NCI-H774 (cell line): Measurements from ENCODE around the gene FHAD1.

Source experiments
- DNase-seq: peaks from one replicate; lab custom pipeline; 2025; lab: John Stamatoyannopoulos, UW

The FHAD1 gene

GRCh38 chr1:15218287-15219279 lies 28.4 kb upstream of the FHAD1 start:
- no peak for DNase-seq

- DNase-seq = no peak
These were observed 27.6 kb upstream of the FHAD1 start for GRCh38 chr1:15219280-15220023.

- DNase-seq = no peak
These were observed 27.0 kb upstream of the FHAD1 start for GRCh38 chr1:15220024-15220392.

DNA sequence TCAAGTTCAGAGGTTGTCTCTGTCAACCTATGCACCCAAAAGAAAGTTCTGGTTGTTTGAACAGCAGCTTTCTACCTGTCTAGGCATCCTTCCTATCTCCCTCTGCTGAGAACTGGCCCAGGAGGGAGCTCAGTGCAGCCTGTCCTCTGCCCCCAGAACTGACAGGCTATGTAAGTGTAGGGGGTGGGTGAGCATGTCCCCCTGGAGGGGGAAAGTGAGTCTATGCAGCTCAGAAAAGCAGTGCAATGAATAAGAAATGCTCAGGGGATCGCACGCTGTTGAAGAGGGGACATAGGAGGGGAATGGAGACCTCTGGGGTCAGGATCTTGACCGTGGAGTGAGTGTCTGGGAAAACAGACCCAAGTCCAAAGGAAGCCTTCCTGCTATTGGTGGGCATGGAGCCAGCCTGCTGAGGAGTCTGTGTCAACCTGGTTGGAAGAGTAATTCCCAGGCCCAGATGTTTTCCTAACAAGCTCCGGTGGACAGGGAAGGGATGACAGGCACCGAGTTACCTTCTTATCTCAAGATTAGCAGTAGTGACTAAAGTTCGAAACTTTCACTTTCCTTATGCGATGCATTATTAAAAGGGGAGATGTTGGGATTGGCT lies 26.1 kb upstream of the FHAD1 start:
- DNase-seq = no peak

DNA sequence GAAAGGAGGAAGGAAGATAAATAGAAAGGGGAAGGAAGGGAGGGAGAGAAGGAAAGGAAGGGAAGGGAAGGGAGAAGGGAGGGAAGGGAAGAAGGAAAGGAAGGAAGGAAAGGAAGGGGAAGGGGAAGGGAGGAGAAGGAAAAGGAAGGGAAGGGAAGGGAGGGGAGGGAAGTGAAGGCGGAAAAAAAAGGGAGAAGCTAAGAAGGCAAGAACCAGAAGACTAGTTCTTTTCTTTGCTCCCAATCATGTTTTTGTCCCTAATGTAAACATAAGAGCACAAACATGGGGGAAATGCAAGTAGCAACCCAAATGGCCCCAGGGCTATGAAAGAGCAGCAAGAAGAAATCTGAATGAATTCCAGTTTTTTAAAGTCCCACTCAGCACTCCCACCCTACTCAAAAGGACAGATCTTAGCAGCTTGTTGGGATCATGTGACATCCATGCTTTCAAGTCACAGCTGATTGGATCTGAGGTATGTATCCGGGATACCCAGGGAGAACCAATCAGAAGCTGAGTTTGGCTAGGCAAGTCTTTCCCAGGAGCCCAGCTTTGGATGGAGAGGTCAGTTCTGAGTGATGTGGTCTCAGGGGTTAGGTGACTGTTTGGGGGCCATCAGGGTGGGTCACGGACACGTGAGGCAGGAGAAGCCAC lies 24.2 kb upstream of the FHAD1 start:
- DNase-seq = no peak

- DNase-seq = no peak
These were observed 22.7 kb upstream of the FHAD1 start for GRCh38 chr1:15224259-15224869.

- no peak for DNase-seq
These were observed 22.0 kb upstream of the FHAD1 start for GRCh38 chr1:15224974-15225373.

DNA sequence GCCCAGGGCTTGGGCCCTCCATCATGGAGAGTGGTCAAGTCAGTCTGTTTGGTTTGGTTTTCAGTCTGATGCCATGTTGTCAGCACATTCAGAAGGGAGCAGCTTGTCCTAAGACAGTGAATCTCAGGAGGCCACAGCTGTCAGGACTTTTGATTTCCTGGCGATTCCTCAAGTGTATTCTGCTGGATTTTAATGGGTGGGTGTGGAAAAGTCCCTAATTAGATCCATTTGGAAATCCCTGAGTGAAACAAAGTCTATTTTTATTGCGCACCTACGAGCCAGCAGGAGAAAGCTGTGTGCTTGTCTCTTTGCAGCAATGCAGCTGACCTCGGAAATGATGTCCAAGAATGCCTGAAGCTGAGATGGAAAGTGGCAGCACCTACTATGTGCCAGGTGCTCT lies 21.6 kb upstream of the FHAD1 start:
- no peak for DNase-seq

GRCh38 chr1:15226388-15227255 lies 20.4 kb upstream of the FHAD1 start:
- DNase-seq = no peak

DNA sequence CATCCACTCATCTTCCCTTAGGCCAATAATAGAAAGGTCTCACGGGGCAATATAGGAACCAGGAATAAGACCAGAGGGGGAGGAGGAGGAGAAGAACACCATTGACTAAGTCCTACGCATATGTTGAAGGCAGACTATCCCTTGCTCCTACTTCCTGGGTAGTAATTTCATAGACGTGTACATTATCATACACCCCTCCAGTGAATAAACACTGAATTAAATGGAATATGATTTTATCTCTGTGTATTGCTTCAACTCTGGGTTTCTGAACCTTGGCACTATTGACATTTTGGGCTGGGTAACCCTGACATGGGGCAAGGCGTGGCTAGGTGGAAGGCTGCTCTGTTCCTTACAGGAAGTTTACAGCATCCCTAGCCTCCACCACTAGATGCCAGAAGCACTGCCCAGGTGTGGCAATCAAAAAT lies 17.3 kb upstream of the FHAD1 start:
- DNase-seq = no peak

- DNase-seq = no peak
These were observed 15.3 kb upstream of the FHAD1 start for GRCh38 chr1:15231714-15232201.

GRCh38 chr1:15233689-15234088 lies 13.3 kb upstream of the FHAD1 start:
- no peak for DNase-seq

DNA sequence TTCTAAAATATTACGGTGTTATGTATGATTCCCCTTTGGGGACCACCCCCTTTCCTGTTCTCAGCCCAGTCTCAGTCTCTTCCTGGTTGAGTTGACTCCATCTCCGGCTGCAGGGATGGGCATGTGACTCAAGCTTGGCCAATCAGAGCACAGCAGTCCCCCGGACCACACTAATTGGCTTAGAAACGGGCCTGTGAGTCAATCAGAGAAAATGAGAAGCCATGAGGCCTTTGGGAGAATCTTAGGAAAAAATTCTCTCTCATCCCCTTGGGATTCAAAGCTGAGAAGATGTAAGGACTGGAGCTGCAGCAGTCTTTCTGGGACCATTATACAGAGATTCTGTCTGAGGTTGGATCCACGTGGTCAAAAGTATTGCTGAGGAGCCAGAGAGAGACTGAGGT lies 10.7 kb upstream of the FHAD1 start:
- DNase-seq = no peak

GRCh38 chr1:15236746-15237145 lies 10.3 kb upstream of the FHAD1 start:
- DNase-seq = no peak

- no peak for DNase-seq
These were observed 8.2 kb upstream of the FHAD1 start for GRCh38 chr1:15238789-15239188.

DNA sequence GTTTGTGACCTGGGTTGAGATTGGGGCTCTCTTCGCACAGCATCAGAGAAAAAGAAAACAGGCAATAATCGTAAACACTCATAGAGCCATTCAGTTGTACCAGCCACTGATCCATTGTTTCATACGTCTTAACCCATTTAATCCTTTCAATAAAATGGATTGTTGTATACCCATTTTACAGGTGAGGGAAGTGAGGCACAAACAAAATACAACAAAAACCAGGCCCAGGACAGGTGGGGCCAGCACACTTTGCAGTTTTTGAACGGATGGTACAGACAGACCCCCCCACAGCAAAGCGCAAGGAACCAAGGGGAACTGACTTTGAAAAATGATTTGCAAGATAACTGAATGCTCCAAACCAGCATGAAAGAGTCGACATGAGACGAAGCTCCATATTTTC lies 4.3 kb upstream of the FHAD1 start:
- no peak for DNase-seq

DNA sequence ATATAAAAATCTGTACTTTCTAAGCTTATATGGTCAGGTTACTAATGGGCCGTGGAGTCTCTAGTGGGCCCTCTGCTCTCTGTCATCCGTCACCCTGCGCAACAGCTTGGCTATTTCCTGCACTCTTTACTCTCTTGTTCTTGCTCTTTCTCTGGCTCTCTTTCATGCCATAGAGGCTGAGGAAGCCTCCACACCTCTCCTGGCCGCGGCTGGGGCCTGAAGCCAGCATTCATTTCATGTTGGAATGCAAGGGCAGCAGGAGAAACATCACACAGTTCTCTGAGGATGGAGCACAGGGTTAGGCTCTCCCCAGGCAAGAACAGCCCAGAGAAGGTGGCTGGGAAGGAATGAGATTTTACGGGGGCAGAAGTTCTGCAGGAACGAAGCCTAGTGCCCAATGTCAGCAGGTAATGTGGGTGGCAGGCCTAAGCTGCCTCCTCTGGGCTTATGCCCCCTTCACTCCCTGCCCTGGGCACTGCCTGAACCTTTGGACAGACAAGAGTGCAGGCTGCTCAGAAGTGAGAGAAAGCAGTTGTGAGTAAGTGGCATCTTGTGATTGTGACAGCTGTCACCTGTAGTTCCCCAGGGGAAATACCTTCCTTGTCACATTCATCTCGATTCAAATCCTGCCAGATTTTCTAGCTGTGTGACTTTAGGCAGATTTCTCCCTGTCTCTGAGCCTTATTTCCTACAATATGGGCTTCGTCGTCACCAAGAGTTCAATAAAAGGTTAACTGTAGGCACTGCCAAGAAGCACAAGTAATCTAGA lies 3.6 kb upstream of the FHAD1 start:
- DNase-seq = no peak

GRCh38 chr1:15244813-15245212 lies 2.2 kb upstream of the FHAD1 start:
- no peak for DNase-seq

DNA sequence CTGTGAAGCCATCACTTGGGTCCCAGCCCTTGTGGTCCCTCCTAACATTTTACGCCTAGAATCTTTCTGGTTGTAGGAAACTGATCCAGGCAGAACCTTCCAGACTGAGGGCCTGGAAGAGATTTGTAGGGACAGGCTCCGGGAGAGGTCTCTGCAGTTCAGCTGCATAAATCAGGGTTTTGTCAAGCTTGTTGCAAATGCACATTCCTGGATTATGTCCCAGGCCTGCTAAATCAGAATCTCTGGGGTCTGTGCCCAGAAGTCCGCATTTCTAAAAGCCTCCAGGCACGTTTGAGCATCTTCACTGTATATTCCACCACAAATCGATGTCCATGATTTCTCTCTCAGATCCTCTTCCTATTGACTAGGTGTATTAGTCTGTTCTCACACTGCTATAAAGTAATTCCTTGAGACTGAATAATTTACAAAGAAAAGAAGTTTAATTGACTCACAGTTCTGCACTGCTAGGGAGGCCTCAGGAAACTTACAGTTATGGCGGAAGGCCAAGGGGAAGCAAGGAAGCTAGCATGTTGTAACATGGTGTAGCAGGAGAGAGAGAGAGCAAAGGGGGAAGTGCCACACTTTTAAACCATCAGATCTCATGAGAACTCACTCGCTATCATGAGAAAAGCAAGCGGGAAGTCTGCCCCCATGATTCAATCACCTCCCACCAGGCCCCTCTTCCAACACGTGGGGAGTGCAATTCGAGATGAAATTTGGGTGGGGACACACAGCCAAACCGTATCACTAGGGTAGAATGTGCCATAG lies 1.2 kb upstream of the FHAD1 start:
- no peak for DNase-seq
